Activated CD8-positive, alpha-beta memory T cell treated with anti-CD3 and anti-CD28 coated beads, Interleukin-2, amount 50 U/mL, for 24 hours (primary cell): ENCODE measurements around the gene SAT2.
"Not testable (repeated sequence)": the region's sequence is repeated elsewhere in the genome, so short reads cannot be mapped to it uniquely, and the experiment has no call there.

ENCODE experiments used
- DNase-seq: peaks from one replicate; pipeline ENCODE4 v3.0.0-alpha.2; 2020; ENCODE audit errors: extremely low read depth

SAT2 gene

GRCh38 chr17:7634384-7634783 is 6.8 kb upstream of the SAT2 start:
- no peak for DNase-seq

GRCh38 chr17:7633093-7633492 is 5.5 kb upstream of the SAT2 start:
- no peak for DNase-seq

- DNase-seq = no peak
Measured at GRCh38 chr17:7632492-7632894, 4.9 kb upstream of the SAT2 start.

- DNase-seq = no peak
Measured at GRCh38 chr17:7631398-7632380, 4.1 kb upstream of the SAT2 start.

GRCh38 chr17:7629939-7630571 is 2.4 kb upstream of the SAT2 start, which contains the start of gene SHBG:
Gene SHBG, plus strand, starts transcription at chr17:7630135. Its CDS starts 38 bp downstream, at chr17:7630173.
- DNase-seq = no peak

DNA sequence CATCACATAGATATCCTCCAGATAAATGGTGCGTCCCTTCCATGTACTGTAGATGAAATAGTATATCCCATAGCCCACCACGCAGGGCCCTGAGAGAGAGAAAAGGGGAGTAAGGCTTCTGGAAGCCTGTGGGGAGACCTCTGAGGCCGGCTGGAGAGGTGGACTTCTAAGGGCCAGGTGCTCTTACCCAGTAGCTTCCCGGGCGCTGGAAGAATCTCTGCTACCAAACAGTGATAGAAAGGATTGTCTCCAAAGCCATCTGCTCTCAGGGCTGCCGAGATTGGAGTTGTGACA is 718 bp downstream of the SAT2 start:
- no peak for DNase-seq

GRCh38 chr17:7626307-7626706 is 1.3 kb downstream of the SAT2 start:
- DNase-seq = no peak

DNA sequence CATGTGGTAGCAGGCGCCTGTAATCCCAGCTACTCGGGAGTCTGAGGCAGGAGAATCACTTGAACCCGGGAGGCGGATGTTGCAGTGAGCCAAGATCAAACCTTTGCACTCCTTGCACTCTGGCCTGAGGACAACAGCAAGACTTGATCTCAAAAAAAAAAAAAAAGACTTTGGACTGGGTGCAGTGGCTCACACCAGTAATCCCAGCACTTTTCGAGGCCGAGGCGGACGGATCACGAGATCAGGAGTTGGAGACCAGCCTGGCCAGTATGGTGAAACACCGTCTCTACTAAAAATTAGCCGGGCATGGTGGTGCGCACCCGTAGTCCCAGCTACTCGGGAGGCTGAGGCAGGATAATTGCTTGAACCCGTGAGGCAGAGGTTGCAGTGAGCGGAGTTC is 1.9 kb downstream of the SAT2 start:
- not testable (repeated sequence) for DNase-seq

DNA sequence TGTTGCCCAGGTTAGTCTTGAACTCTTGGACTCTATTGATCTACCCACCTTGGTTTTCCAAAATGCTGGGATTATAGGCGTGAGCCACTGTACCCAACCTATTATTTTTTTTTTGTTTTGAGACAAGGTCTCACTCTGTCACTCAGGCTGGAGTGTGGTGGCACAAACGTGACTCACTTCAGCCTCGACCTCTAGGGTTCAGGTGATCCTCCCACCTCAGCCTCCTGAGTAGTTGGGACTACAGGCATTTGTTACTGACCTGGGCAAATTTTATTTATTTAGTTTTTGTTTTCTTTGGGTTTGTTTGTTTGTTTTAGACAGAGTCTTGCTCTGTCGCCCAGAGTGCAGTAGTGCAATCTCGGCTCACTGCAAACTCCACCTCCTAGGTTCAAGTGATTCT is 4.0 kb downstream of the SAT2 start:
- DNase-seq = no peak

- DNase-seq = no peak
Measured at GRCh38 chr17:7620835-7621234, 6.8 kb downstream of the SAT2 start.

- DNase-seq = no peak
Measured at GRCh38 chr17:7618608-7619007, 9.0 kb downstream of the SAT2 start.

- no peak for DNase-seq
Measured at GRCh38 chr17:7615265-7615747, 12.3 kb downstream of the SAT2 start.

- DNase-seq = peak; percentile 99
Measured at GRCh38 chr17:7614425-7615264, 13.0 kb downstream of the SAT2 start, which contains the start of gene FXR2. Gene FXR2, minus strand, starts transcription at chr17:7614897. Its CDS starts 365 bp downstream, at chr17:7614532.

- DNase-seq = no peak
Measured at GRCh38 chr17:7613769-7614424, 13.7 kb downstream of the SAT2 start.

DNA sequence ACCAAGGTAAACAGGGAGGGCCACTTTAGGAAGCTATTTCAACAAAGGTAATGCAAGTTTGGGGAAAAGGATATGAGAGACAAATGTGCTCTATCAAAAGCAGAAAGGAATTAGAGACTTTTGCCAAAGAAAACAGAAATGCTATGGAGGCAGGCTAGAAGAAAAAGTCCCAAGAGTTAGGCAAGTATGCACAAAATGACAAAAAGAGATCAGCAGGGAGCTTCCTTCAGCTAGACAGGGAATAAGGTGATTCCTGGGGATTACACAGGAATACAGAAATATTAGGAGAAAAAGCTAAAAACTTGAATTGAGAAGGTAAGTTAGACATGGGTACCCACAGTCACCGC is 15.4 kb downstream of the SAT2 start:
- no peak for DNase-seq

DNA sequence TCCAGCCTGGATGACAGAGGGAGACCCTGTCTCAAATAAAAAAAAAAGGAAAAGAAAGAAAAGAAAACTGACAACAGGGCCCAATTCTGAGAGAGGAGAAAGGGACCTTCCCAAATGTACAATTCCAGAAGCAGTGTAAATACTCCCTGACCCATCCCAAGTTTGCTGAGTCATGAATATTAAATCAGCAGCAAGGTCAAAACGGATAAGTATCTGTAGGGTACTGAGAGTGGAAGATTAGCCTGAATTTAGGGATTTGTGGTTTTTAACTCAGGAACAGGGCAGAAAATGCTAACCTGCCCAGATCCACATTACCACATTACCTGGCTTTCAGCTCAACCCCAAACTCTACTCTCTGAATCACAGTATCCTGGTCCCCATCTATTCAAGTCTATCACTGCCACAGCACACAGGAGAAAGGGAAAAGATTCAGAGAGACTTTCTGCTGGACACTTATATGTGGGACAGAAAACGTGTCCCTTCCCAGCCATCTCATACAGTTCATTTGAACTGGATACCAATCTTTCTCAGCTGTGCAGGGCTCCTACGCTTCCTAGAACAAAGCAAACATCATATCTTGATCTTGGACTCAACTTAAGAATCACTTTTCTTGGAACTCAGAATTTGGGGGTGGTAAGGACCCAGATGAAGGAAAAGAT is 15.9 kb downstream of the SAT2 start:
- no peak for DNase-seq

- no peak for DNase-seq
Measured at GRCh38 chr17:7610641-7611040, 17.0 kb downstream of the SAT2 start.

GRCh38 chr17:7606280-7606679 is 21.3 kb downstream of the SAT2 start:
- no peak for DNase-seq

- DNase-seq = not testable (repeated sequence)
Measured at GRCh38 chr17:7597561-7597960, 30.1 kb downstream of the SAT2 start.

DNA sequence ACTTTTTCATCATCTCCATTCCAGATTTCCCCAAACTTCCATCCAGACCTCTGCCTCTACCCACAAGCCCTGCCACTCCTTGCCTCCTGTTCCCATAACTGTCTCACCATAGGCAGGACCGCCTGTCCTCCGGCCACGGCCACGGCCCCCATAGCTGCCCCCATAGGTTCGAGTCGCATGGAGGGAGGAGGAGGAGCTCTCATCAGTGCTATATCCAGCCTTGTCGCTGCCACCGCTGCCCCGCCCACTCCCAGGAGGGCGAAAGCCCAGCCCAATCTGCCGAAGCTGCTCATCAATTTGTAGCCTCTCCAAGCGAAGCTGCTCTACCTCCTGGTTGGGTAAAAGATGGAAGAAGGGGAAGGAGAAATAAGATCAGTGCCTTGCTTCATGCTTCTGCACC is 34.3 kb downstream of the SAT2 start:
- DNase-seq = no peak

DNA sequence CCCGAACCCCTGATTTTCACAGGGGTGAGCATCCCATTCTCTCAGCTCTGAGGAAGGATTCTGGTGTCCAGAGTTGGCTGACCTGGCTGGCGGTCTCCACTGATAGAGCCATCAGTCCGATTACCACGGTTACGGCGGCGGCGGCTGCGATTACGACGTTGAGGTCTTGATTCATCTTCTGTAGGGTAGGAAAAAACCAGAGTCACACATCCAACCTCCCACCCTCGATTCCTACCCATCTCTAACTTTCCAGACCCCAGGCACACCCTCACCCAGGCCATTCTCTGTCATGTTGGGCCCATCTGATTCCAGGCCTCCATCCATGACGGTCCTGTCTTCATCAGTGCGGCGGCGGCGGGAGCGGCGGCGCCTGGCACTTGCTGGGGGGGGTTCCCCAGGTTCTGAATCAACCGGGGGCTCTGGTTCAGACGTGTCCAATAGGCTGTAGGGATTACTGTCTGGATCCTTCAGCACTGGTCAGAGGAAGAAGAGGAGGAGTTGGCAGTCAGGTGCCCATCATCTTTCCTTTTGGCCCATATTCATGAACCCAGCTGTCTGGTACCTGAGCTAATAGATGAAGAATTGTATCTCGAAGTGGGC is 35.1 kb downstream of the SAT2 start:
- DNase-seq = no peak
